GM19397 (cell line): ENCODE measurements around the gene MPST.

Experiments
- ATAC-seq: cut with Tn5 transposase; IDR thresholded peaks from one replicate; pipeline ENCODE4 v1.9.1; 2021; ENCODE audit warnings: mild to moderate bottlenecking, moderate library complexity; ENCODE audit not compliant: unreplicated experiment

MPST gene

GRCh38 chr22:37075822-37076433 lies 56.4 kb downstream of the MPST start:
- no peak for ATAC-seq

- no peak for ATAC-seq
These were observed 58.4 kb downstream of the MPST start for GRCh38 chr22:37077802-37078448.

GRCh38 chr22:37079158-37079557 lies 59.6 kb downstream of the MPST start:
- ATAC-seq, result no peak
